ENCODE results near the gene SUMO3. TPM values are rescaled to one million over a fixed set of nuclear protein-coding genes. Genes with fewer than 3 reads are reported as not detected.

SUMO3 gene
- total RNA-seq, 2 donors from 2014 or later: 53.5 to 58.3 TPM

GRCh38 chr21:44790368-44790767, 27.5 kb downstream of the SUMO3 start:
- intact Hi-C loops (cut with DNase I): no loop called here
- DNase-seq (ENCODE audit: low spot score): no peak

DNA sequence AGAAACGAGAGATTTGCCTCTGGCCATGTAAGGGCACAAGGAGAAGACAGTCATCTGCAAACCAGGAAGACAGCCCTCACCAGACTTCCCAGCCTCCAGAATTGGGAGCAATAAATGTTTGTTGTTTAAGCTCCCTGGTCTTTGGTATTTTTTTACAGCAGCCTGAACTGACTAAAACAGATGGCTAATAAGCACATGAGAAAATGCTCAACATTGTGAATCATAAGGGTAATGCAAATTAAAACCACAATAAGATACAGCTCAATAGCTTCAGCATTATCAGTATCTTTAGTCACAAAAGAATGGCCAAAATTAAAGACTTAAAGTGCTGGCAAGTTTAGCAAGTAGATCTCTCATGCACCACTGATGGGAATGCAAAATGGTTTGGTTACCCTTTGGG, 28.0 kb downstream of the SUMO3 start:
- no peak for DNase-seq (ENCODE audit: low spot score)
- intact Hi-C loops (cut with DNase I): no loop called here

DNA sequence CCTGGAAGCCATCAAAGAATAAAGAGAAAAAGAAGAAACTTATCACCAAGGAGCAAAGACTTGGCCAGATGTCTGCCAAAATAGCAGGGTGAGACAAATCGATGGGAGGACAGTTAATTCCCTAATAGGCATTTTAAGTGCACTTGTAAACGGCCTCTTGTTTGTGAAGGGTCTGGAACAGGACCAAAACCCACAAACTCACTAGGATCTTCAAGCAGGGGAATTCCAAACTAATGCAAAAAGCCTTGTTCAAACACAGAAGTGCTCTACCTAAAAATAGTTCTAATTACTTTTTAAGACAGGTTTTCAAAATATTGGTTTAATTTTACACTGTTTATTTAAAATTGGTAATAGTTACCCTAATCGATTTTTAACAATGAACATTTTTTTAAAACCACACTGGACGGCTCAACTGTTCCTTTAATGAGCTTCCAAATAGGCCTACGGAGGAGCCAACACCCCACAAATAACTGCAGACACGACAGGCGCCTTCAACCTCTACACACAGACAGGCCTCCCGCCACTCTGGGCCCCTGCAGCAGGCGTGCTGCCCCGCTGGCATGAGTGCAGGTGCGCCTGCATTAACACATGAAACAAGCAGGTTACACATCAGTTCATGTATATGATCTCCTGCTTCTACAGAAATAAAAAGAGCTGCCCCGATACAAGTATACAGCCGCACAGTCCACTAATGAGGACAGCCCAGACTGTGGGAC, 32.1 kb downstream of the SUMO3 start:
- intact Hi-C loops (cut with DNase I): no loop called here
- no peak for DNase-seq (ENCODE audit: low spot score)

DNA sequence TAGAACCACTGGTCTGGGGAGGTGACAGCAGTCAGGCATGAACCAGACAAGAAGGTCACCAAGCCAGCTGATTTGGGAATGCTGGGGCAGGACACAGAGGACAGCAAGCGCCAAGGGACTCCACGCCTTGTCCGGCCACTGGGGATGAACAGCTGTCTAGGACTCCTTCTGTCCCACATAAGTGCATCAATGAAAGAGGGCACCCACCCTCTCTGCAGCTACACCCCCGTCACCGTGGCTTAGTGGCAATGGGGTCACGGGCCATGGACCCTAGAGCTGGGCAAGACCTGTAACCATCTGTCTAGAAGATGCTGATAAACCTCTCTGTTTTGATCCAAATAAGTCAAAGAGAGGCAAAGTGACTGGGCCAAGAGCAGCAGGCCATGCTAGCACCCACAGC, 33.1 kb downstream of the SUMO3 start:
- intact Hi-C loops (cut with DNase I): no loop called here
- no peak for DNase-seq (ENCODE audit: low spot score)

DNA sequence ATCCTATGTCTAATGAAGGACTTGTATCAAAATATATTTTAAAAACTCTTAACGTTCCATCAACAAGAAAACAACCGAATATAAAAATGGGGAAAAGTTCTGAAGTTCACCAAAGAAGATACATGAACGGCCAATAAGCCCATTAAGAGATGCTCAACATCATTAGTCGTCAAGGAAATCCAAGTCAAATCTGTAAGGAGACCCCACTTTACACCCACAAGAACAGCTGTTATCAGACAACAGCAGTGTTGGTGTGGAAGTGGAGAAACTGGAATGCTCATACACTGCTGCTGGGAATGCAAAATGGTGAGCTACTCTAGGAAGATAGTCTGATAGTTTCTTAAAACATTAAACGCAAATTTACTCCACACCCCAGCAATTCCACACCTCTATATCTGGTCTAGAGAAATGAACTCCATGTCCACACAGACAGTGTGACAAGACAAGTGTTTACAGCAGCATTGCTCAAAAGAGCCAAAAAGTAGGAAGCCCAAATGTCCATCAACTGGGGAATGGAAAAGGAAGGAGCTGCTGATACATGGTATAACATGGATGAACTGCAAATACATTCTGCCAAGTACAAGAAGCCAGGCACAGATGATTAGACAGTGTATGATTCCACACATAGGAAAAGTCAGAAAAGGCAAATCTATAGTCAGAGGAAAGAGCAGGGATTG, 34.7 kb downstream of the SUMO3 start:
- no peak for DNase-seq (ENCODE audit: low spot score)
- intact Hi-C loops (cut with DNase I): no loop called here

DNA sequence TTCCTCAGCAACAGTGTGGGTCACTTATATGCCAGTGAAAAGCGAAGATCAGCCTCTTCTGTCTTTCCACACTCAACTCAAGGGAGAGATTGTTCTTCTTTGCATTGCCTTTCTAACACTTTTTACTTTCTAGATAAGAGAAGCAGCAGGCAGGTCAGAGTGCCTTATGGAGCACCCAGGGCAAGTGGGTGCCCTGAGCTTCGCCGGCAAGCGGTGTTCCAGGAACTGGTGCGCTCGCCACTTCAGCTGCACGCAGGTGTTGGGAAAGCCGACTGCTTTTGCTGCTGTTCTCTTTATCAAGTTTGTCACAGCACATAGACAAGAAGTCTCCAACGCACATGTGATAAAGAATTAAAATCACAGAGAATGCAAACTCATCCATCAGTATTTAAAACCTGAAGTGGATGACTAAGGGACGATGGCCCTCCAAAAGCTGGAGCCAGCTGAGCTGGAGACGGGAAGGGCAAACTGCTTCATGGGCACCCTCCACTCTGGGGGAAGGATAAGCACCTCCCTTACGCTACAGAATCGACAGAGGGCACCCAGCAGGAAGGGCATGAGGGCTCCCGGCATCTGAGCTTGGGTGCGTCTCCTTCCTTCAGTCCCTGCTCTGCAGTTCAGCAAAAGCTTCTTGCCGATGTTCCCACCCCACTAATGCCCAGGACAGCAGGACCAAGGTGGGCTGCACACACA, 36.9 kb downstream of the SUMO3 start:
- no peak for DNase-seq (ENCODE audit: low spot score)
- intact Hi-C loops (cut with DNase I): no loop called here

GRCh38 chr21:44780137-44780502, 37.7 kb downstream of the SUMO3 start:
- intact Hi-C loops (cut with DNase I): no loop called here
- DNase-seq (ENCODE audit: low spot score): no peak

DNA sequence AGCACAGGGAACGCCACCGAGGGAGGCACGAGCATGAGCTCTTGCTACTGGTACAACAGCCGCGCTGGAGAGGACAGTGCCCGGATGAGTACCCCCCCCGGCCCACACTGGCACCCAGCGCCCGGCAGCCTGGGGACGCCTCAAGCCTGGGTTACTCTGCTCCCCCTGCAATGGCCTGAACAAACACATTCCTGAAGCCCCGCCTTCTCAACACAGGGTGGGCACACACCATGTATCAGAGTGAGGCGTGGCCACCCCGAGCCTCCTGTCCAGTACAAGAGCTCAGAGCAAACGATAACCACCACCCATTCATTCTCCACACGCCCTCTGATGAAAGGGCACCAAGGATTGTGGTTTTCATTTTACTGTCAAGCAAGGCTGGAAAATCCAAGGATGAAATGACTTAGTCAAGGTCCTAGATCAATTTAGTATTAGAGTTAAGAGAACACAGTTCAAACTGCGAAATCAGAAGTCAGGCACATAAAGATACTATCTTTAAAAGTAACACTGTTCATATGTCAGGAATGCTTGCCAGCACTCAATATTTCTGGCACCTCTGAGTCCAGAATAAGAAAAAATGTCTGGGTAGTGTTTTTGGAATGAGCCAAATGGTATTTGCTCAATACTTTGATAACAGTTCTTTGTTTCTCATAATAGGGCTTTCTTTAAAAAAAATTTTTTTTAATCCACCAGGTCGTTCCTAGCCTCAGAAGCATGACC, 38.3 kb downstream of the SUMO3 start:
- DNase-seq (ENCODE audit: low spot score): no peak
- intact Hi-C loops (cut with DNase I): no loop called here

- no peak for DNase-seq (ENCODE audit: low spot score)
- intact Hi-C loops (cut with DNase I): no loop called here
Observed at GRCh38 chr21:44778983-44779382, 38.9 kb downstream of the SUMO3 start.

- intact Hi-C loops (cut with DNase I): no loop called here
Observed at GRCh38 chr21:44778499-44778911, 39.4 kb downstream of the SUMO3 start.

DNA sequence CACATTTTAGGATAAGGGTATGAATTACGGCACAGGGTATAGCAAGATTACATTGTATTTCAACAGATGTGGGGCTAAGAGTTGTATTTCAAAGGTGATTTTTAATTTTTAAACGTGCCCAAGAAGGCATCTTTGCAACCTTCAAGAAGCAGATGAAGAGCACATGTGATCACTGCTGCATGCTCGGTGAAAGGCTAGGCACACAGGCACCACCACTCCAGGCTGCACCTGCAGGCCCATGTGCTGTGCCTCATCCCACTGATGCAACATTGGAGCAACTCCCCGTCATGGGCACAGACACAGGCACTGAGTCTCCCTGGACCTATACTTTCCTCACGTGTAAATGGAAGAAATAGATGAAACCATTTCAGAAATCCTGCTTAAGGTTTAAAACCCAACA, 39.8 kb downstream of the SUMO3 start:
- intact Hi-C loops (cut with DNase I): no loop called here
- DNase-seq (ENCODE audit: low spot score): no peak

More at GRCh38 chr21:44778499-44778911, 39.4 kb downstream of the SUMO3 start:
- no peak for DNase-seq (ENCODE audit: low spot score)

DNA sequence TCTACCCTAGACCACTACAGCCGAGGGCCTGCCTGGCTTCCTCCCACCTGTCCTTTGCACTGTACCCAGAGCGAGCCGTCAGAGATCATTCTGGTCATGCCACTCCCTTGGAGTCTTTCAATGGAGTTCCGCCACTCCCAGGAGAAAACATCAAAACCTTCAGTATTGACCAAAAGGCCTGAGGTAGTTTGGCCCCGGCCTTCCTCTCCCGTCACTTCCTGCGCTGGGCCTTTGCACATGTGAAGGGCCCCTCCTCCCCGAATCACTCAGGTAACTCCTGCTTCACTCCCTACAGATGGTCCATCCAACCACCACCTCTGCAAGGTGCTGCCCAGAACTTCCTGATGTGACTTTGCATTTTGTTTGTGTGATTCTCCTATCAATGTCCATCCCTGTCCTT, 42.9 kb downstream of the SUMO3 start:
- no peak for DNase-seq (ENCODE audit: low spot score)
- intact Hi-C loops (cut with DNase I): no loop called here

- intact Hi-C loops (cut with DNase I): no loop called here
- DNase-seq (ENCODE audit: low spot score): no peak
Observed at GRCh38 chr21:44773291-44773932, 44.5 kb downstream of the SUMO3 start.

- no peak for DNase-seq (ENCODE audit: low spot score)
- intact Hi-C loops (cut with DNase I): no loop called here
Observed at GRCh38 chr21:44771896-44772525, 45.9 kb downstream of the SUMO3 start.

GRCh38 chr21:44767834-44768831, 49.7 kb downstream of the SUMO3 start:
- intact Hi-C loops (cut with DNase I): no loop called here
- no peak for DNase-seq (ENCODE audit: low spot score)

DNA sequence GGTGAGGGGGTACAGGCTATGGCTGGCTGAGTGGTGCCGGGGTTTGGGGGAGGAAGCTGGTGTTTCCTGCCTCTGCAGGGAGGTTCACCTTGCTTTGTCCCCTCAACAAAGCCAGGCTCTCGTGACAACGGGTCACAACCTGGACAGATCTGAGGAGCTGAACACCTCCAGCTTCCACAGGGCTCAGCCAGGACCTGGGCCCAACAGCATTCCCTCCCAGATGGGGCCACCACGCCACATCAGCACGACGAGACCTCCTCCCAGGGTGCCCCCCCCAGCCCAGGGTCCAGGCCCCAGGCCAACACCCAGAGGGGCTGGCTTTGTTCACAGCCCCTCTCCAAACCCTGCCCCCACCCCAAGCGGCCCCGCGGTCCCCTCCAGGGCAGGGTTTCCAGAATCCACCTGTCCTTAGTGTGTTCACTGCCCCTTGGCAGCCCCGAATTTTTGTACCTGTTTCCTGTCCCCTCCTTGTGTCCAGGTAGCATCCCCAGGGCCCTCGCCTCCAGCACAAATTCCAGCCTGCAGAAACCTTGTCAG, 51.0 kb downstream of the SUMO3 start:
- intact Hi-C loops (cut with DNase I): no loop called here
- DNase-seq (ENCODE audit: low spot score): no peak

- intact Hi-C loops (cut with DNase I): no loop called here
- DNase-seq (ENCODE audit: low spot score): no peak
Observed at GRCh38 chr21:44766014-44766817, 51.6 kb downstream of the SUMO3 start.
